ENCODE measurements around the gene CDON. TPM values are rescaled to one million over a fixed set of nuclear protein-coding genes. Genes with fewer than 3 reads are reported as not detected.

Gene CDON
- total and polyA plus RNA-seq, 2 donors from 2014 or later, result 0.45 to 4.0 TPM

DNA sequence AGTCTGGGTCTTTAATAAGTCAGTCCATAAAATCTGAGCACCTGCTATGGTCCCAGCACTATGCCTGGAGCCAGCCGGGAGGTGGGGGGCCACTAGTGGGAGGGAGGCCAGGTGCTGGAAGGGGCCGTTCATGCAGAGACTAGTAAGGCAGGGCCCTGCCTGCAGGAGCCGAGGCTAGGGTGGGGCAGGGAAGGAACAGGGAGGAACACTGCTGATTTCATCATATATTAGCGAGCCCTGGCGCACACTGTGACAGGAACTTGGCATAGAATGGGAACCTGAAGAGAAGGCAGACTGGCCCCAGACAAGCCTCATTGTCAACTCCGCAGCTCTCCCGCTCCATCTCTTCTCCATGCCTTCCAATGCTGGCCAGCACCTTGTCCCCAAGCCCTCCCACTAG, 109.7 kb downstream of the CDON start:
- no peak overlapping the region for H3K4me3 ChIP-seq (ENCODE audit: low read length in 3 of 3)
- H3K36me3 ChIP-seq (ENCODE audit: control insufficient read depth in 2 of 3, insufficient read depth in 3 of 3, low read length in 3 of 3), result no peaks in the 10 kb centered on the region
- no peak overlapping the region for H3K9ac ChIP-seq (ENCODE audit: low read length in 3 of 3)
- intact Hi-C loops (cut with DNase I), result no loop called here
- H3K27me3 ChIP-seq (ENCODE audit: control insufficient read depth, insufficient read depth, low read length), result no peaks in the 10 kb centered on the region
- FAIRE-seq, result no peak
- TF ChIP-seq, protein P1, sequence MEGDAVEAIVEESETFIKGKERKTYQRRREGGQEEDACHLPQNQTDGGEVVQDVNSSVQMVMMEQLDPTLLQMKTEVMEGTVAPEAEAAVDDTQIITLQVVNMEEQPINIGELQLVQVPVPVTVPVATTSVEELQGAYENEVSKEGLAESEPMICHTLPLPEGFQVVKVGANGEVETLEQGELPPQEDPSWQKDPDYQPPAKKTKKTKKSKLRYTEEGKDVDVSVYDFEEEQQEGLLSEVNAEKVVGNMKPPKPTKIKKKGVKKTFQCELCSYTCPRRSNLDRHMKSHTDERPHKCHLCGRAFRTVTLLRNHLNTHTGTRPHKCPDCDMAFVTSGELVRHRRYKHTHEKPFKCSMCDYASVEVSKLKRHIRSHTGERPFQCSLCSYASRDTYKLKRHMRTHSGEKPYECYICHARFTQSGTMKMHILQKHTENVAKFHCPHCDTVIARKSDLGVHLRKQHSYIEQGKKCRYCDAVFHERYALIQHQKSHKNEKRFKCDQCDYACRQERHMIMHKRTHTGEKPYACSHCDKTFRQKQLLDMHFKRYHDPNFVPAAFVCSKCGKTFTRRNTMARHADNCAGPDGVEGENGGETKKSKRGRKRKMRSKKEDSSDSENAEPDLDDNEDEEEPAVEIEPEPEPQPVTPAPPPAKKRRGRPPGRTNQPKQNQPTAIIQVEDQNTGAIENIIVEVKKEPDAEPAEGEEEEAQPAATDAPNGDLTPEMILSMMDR (IDR thresholded peaks at IDR 0.05; ENCODE audit: borderline replicate concordance, extremely low read depth, insufficient read depth), result no peak
- no peaks in the 10 kb centered on the region for H3K9me3 ChIP-seq (ENCODE audit: control insufficient read depth in 2 of 3, insufficient read depth in 1 of 3, low read length in 3 of 3)
- DNase-seq, result no peak
- no peaks in the 10 kb centered on the region for H3K4me1 ChIP-seq (ENCODE audit: control insufficient read depth in 2 of 3, insufficient read depth in 2 of 3, low read depth in 1 of 3, low read length in 3 of 3)
- no peak overlapping the region for H3K27ac ChIP-seq (ENCODE audit: low read depth in 2 of 2, low read length in 2 of 2)

DNA sequence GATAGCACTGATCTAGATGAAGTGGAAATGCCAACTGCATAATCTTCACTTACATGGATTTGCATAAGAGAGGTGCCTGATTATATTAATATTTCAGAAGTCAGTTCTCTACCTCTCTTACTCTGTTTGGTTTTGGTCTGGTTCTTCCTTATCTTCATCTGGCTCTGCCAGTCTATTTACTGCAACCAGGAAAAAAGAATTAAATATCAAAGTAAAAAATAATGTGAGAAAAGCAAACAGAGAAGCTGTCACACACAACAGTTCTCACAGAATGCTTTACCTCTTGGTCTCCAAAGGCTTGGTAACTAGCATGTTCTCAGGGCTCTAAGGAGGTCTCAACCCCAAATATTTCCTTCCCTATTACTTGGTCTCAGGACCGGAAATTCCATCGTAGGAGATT, 110.1 kb downstream of the CDON start:
- no peak for FAIRE-seq
- no peak overlapping the region for H3K27ac ChIP-seq (ENCODE audit: low read depth in 2 of 2, low read length in 2 of 2)
- H3K9me3 ChIP-seq (ENCODE audit: control insufficient read depth in 2 of 3, insufficient read depth in 1 of 3, low read length in 3 of 3), result no peaks in the 10 kb centered on the region

DNA sequence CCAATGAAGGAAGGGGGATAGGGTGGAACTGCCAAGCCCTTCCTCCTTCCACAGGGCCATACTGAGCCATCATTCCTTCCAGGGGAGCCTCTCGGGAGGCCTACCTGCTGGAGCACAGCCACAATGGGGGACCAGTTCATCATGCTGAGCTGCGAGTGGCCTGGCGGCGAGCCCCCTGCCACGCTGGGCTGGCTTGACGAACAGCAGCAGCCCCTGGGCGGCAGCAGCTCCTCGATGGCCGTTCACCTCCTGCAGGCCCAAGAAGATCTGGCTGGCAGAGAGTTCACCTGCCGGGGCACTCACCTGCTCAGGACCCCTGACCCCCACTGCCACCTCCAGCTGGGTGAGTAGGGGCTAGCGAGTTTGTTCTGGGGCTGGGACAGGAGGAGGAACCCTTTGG, 110.9 kb downstream of the CDON start:
- Histone ChIP-seq H3K4me1 (ENCODE audit: control insufficient read depth in 2 of 3, insufficient read depth in 2 of 3, low read depth in 1 of 3, low read length in 3 of 3) (no peaks in the 10 kb centered on the region), H3K27me3 (ENCODE audit: control insufficient read depth, insufficient read depth, low read length) (no peaks in the 10 kb centered on the region), H3K4me3 (ENCODE audit: low read length in 3 of 3) (no peak overlapping the region), H3K36me3 (ENCODE audit: control insufficient read depth in 2 of 3, insufficient read depth in 3 of 3, low read length in 3 of 3) (no peaks in the 10 kb centered on the region), H3K9ac (ENCODE audit: low read length in 3 of 3) (no peak overlapping the region), H3K27ac (ENCODE audit: low read depth in 2 of 2, low read length in 2 of 2) (no peak overlapping the region), H3K9me3 (ENCODE audit: control insufficient read depth in 2 of 3, insufficient read depth in 1 of 3, low read length in 3 of 3) (no peaks in the 10 kb centered on the region)
- TF ChIP-seq, protein P1 (IDR thresholded peaks at IDR 0.05; ENCODE audit: borderline replicate concordance, extremely low read depth, insufficient read depth), result no peak
- intact Hi-C loops (cut with DNase I), result no loop called here
- DNase-seq (no peak), FAIRE-seq (no peak)

More for the DNA sequence above, 110.1 kb downstream of the CDON start:
- DNase-seq, result no peak
- Histone ChIP-seq H3K4me3 (ENCODE audit: low read length in 3 of 3) (no peak overlapping the region), H3K27me3 (ENCODE audit: control insufficient read depth, insufficient read depth, low read length) (no peaks in the 10 kb centered on the region), H3K36me3 (ENCODE audit: control insufficient read depth in 2 of 3, insufficient read depth in 3 of 3, low read length in 3 of 3) (no peaks in the 10 kb centered on the region), H3K9ac (ENCODE audit: low read length in 3 of 3) (no peak overlapping the region), H3K4me1 (ENCODE audit: control insufficient read depth in 2 of 3, insufficient read depth in 2 of 3, low read depth in 1 of 3, low read length in 3 of 3) (no peaks in the 10 kb centered on the region)
- TF ChIP-seq, protein P1 (IDR thresholded peaks at IDR 0.05; ENCODE audit: borderline replicate concordance, extremely low read depth, insufficient read depth), result no peak
- intact Hi-C loops (cut with DNase I), result no loop called here
